Measurements from ENCODE around the gene PRR11. TPM values are rescaled to one million over a fixed set of nuclear protein-coding genes. Genes with fewer than 3 reads are reported as not detected.

The PRR11 gene
- total RNA-seq, 1 donor from 2014 or later, result 15.2 TPM

DNA sequence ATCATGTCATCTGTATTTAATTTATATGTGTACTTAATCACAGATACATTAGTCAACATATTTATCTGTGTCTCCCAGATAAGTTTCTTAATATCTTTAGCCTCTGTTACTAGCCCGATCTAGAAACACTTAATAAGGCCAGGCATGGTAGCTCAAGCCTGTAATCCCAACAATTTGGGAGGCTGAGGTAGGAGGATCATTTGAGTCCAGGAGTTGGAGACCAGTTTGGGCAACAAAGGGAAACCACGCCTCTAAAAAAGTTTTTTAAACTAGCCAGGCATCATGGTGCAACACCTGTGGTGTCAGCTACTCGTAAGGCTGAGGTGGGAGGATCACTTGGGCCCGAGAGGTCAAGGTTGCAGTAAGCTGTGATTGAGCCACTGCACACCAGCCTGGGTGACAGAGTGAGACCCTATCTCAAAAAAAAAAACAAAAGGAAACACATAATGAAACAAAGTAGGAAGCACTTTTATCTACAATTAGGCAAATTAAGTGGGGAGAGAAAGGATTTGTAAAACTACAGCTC, 9.9 kb upstream of the PRR11 start:
- Mint-ChIP-seq H3K27me3 (ENCODE audit: low read depth) (no peaks in the 10 kb centered on the region), H3K4me3 (no peak overlapping the region), H3K36me3 (peaks cover 20% of the 10 kb centered on the region), H3K27ac (no peak overlapping the region), H3K9me3 (no peaks in the 10 kb centered on the region), H3K4me1 (no peaks in the 10 kb centered on the region)
- no peak for TF ChIP-seq CTCF (IDR thresholded peaks at IDR 0.05; ENCODE audit: unreplicated experiment)
- no peak for DNase-seq (ENCODE audit: low spot score in 2 of 2, unreplicated experiment in 2 of 2)

- DNase-seq (ENCODE audit: low spot score in 2 of 2, unreplicated experiment in 2 of 2), result no peak
- no peak for TF ChIP-seq CTCF (IDR thresholded peaks at IDR 0.05; ENCODE audit: unreplicated experiment)
- no peak overlapping the region for H3K4me3 Mint-ChIP-seq
- peaks cover 25% of the 10 kb centered on the region for H3K4me1 Mint-ChIP-seq
- peaks cover 14% of the 10 kb centered on the region for H3K36me3 Mint-ChIP-seq
- no peaks in the 10 kb centered on the region for H3K9me3 Mint-ChIP-seq
- peak overlapping the region; percentile 66 for H3K27ac Mint-ChIP-seq
- no peaks in the 10 kb centered on the region for H3K27me3 Mint-ChIP-seq (ENCODE audit: low read depth)
These were observed 6.5 kb upstream of the PRR11 start for GRCh38 chr17:59149051-59149450.

DNA sequence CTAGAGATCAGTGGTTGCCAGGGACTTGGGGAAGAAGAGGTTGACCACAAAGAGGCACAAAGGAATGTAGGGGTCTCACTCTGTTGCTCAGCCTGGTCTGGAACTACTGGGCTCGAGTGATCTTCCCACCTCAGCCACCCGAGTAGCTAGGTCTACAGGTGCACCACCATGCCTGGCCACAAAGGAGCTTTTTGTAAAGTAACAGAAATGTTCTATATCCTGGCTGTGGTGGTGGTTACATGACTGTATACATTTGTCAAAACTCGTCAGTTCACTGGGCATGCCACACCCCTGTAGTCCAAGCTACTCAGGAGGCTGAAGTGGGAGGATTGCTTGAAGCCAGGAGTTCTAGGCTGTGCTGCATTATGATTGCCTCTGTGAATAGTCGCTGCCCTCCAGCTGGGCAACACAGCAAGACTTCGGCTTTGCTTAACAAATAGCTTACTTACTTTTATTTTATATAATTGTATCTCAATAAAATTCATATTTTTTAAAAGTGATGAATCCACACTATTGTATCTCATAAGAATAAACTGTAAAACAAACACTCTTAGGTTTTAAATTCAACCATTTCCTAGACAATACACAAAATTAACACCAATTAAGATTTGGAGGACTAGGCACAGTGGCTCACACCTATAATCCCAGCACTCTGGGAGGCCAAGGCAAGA, 5.6 kb upstream of the PRR11 start:
- no peaks in the 10 kb centered on the region for H3K9me3 Mint-ChIP-seq
- no peaks in the 10 kb centered on the region for H3K27me3 Mint-ChIP-seq (ENCODE audit: low read depth)
- H3K4me3 Mint-ChIP-seq, result no peak overlapping the region
- H3K4me1 Mint-ChIP-seq, result peaks cover 26% of the 10 kb centered on the region
- H3K36me3 Mint-ChIP-seq, result peaks cover 7% of the 10 kb centered on the region
- no peak for TF ChIP-seq CTCF (IDR thresholded peaks at IDR 0.05; ENCODE audit: unreplicated experiment)
- no peak for DNase-seq (ENCODE audit: low spot score in 2 of 2, unreplicated experiment in 2 of 2)
- H3K27ac Mint-ChIP-seq, result peak overlapping the region; percentile 43

GRCh38 chr17:59151006-59151405, 4.5 kb upstream of the PRR11 start:
- Mint-ChIP-seq H3K27me3 (ENCODE audit: low read depth) (no peaks in the 10 kb centered on the region), H3K36me3 (no peaks in the 10 kb centered on the region), H3K4me3 (no peak overlapping the region), H3K4me1 (peaks cover 26% of the 10 kb centered on the region), H3K27ac (peak overlapping the region; percentile 47), H3K9me3 (no peaks in the 10 kb centered on the region)
- no peak for DNase-seq (ENCODE audit: low spot score in 2 of 2, unreplicated experiment in 2 of 2)
- no peak for TF ChIP-seq CTCF (IDR thresholded peaks at IDR 0.05; ENCODE audit: unreplicated experiment)

DNA sequence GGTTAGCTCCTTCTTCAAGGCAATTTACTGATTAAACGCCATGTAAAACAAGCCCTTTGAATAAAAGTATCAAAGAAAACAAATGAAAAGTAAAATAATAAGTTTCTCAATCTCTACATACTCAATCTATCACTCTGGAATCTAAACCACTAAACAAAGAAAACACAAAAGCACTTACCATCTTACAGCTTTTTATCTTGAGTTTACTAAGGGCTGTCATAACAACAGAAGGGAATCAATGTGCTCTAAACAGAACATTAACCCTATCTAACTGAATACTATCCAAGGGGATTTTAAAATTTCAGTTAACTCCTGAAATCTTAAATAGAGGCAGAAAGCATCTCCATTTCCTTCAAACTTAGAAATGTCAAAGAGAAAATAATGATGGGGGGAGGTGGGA, 4.0 kb upstream of the PRR11 start:
- DNase-seq (ENCODE audit: low spot score in 2 of 2, unreplicated experiment in 2 of 2), result no peak
- Mint-ChIP-seq H3K27me3 (ENCODE audit: low read depth) (no peaks in the 10 kb centered on the region), H3K9me3 (no peaks in the 10 kb centered on the region), H3K4me3 (peak overlapping the region; percentile 11), H3K27ac (peak overlapping the region; percentile 75), H3K4me1 (peaks cover 26% of the 10 kb centered on the region), H3K36me3 (no peaks in the 10 kb centered on the region)
- no peak for TF ChIP-seq CTCF (IDR thresholded peaks at IDR 0.05; ENCODE audit: unreplicated experiment)

Data from mesothelial cell of epicardium (in vitro differentiated cells).